Measurements from ENCODE around the gene ARHGAP12. TPM values are rescaled to one million over a fixed set of nuclear protein-coding genes. Genes with fewer than 3 reads are reported as not detected.

The ARHGAP12 gene
- total and polyA plus RNA-seq, 2 donors from 2014 or later, result 15.0 to 30.9 TPM

GRCh38 chr10:31871266-31872065 is 57.2 kb downstream of the ARHGAP12 start:
- no peaks in the 10 kb centered on the region for H3K27me3 ChIP-seq (ENCODE audit: control insufficient read depth, insufficient read depth, low read length)
- H3K4me3 ChIP-seq (ENCODE audit: low read length in 3 of 3), result no peak overlapping the region
- H3K36me3 ChIP-seq (ENCODE audit: control insufficient read depth in 2 of 3, insufficient read depth in 3 of 3, low read length in 3 of 3), result no peaks in the 10 kb centered on the region
- no peaks in the 10 kb centered on the region for H3K4me1 ChIP-seq (ENCODE audit: control insufficient read depth in 2 of 3, insufficient read depth in 2 of 3, low read depth in 1 of 3, low read length in 3 of 3)
- DNase-seq (no peak), FAIRE-seq (no peak)
- H3K9me3 ChIP-seq (ENCODE audit: control insufficient read depth in 2 of 3, insufficient read depth in 1 of 3, low read length in 3 of 3), result no peaks in the 10 kb centered on the region
- no peak overlapping the region for H3K9ac ChIP-seq (ENCODE audit: low read length in 3 of 3)
- intact Hi-C loops (cut with DNase I), result no loop called here
- no peak for TF ChIP-seq CTCF (IDR thresholded peaks at IDR 0.05; ENCODE audit: borderline replicate concordance, extremely low read depth, insufficient read depth)
- H3K27ac ChIP-seq (ENCODE audit: low read depth in 2 of 2, low read length in 2 of 2), result no peak overlapping the region

GRCh38 chr10:31867646-31868045 is 61.0 kb downstream of the ARHGAP12 start:
- no peak overlapping the region for H3K4me3 ChIP-seq (ENCODE audit: low read length in 3 of 3)
- no peaks in the 10 kb centered on the region for H3K9me3 ChIP-seq (ENCODE audit: control insufficient read depth in 2 of 3, insufficient read depth in 1 of 3, low read length in 3 of 3)
- H3K27ac ChIP-seq (ENCODE audit: low read depth in 2 of 2, low read length in 2 of 2), result no peak overlapping the region
- intact Hi-C loops (cut with DNase I), result no loop called here
- no peaks in the 10 kb centered on the region for H3K36me3 ChIP-seq (ENCODE audit: control insufficient read depth in 2 of 3, insufficient read depth in 3 of 3, low read length in 3 of 3)
- peaks cover 0 to 4% (median 2%) of the 10 kb centered on the region in 3 donors for H3K4me1 ChIP-seq (ENCODE audit: control insufficient read depth in 2 of 3, insufficient read depth in 2 of 3, low read depth in 1 of 3, low read length in 3 of 3)
- H3K9ac ChIP-seq (ENCODE audit: low read length in 3 of 3), result no peak overlapping the region
- DNase-seq (no peak), FAIRE-seq (no peak)
- TF ChIP-seq CTCF (IDR thresholded peaks at IDR 0.05; ENCODE audit: borderline replicate concordance, extremely low read depth, insufficient read depth), result no peak
- H3K27me3 ChIP-seq (ENCODE audit: control insufficient read depth, insufficient read depth, low read length), result no peaks in the 10 kb centered on the region

GRCh38 chr10:31866118-31866670 is 62.4 kb downstream of the ARHGAP12 start:
- no peak for TF ChIP-seq CTCF (IDR thresholded peaks at IDR 0.05; ENCODE audit: borderline replicate concordance, extremely low read depth, insufficient read depth)
- H3K27ac ChIP-seq (ENCODE audit: low read depth in 2 of 2, low read length in 2 of 2), result no peak overlapping the region
- H3K4me3 ChIP-seq (ENCODE audit: low read length in 3 of 3), result no peak overlapping the region
- H3K36me3 ChIP-seq (ENCODE audit: control insufficient read depth in 2 of 3, insufficient read depth in 3 of 3, low read length in 3 of 3), result no peaks in the 10 kb centered on the region
- H3K9ac ChIP-seq (ENCODE audit: low read length in 3 of 3), result no peak overlapping the region
- intact Hi-C loops (cut with DNase I), result no loop called here
- FAIRE-seq (no peak), DNase-seq (no peak)
- no peaks in the 10 kb centered on the region for H3K9me3 ChIP-seq (ENCODE audit: control insufficient read depth in 2 of 3, insufficient read depth in 1 of 3, low read length in 3 of 3)
- no peaks in the 10 kb centered on the region for H3K27me3 ChIP-seq (ENCODE audit: control insufficient read depth, insufficient read depth, low read length)
- H3K4me1 ChIP-seq (ENCODE audit: control insufficient read depth in 2 of 3, insufficient read depth in 2 of 3, low read depth in 1 of 3, low read length in 3 of 3), result peaks cover 0 to 4% (median 2%) of the 10 kb centered on the region in 3 donors

Data from kidney (tissue), 14 donors.